ENCODE measurements around the gene GATA2. TPM values are rescaled to one million over a fixed set of nuclear protein-coding genes. Genes with fewer than 3 reads are reported as not detected.

Gene GATA2
- total and polyA plus RNA-seq, 2 of the 13 experiments (the other 11 are each of a cell fraction or from before 2014, with no cell fraction given): 3.5 to 6.2 TPM

GRCh38 chr3:128492671-128493569, at the start of gene GATA2 (continued):
- 0 out of 2 replicates have a peak, but pooled peaks have one; percentile 24 for TF ChIP-seq ZBED4 (CRISPR knock-in tag; IDR thresholded peaks at IDR 0.05; ENCODE audit: borderline replicate concordance)
- TF ChIP-seq ZNF776 (CRISPR knock-in tag; IDR thresholded peaks at IDR 0.05): 0 out of 2 replicates have a peak, but pooled peaks have one; percentile 37
- peak; percentile 79 for TF ChIP-seq ZFY (CRISPR knock-in tag; IDR thresholded peaks at IDR 0.05)
- TF ChIP-seq ZNF225 (CRISPR knock-in tag; IDR thresholded peaks at IDR 0.05): peak; percentile 4; the same call in 1 of the 2 replicates
- TF ChIP-seq KLF12 (CRISPR knock-in tag; IDR thresholded peaks at IDR 0.05; ENCODE audit: borderline replicate concordance): peak; percentile 35; the same call in 1 of the 2 replicates
- peak; percentile 56 for TF ChIP-seq PATZ1 (CRISPR knock-in tag; IDR thresholded peaks at IDR 0.05)
- no peak for TF ChIP-seq RORA (CRISPR knock-in tag; IDR thresholded peaks at IDR 0.05)
- no peak for TF ChIP-seq ZKSCAN8 (CRISPR knock-in tag; IDR thresholded peaks at IDR 0.05; ENCODE audit: borderline replicate concordance)
- peak; percentile 40 for TF ChIP-seq HOXA3 (CRISPR knock-in tag; IDR thresholded peaks at IDR 0.05)
- peak; percentile 82; the same call in 1 of the 2 replicates for TF ChIP-seq UBTF (CRISPR knock-in tag; IDR thresholded peaks at IDR 0.05)
- no peak for TF ChIP-seq ZNF615 (CRISPR knock-in tag; IDR thresholded peaks at IDR 0.05; ENCODE audit: borderline replicate concordance)
- TF ChIP-seq CTCF (CRISPR knock-in tag; IDR thresholded peaks at IDR 0.05): peak; percentile 71
- no peak for TF ChIP-seq ZNF264 (CRISPR knock-in tag; IDR thresholded peaks at IDR 0.05)
- peak; percentile 41; the same call in 1 of the 2 replicates for TF ChIP-seq HIC2 (CRISPR knock-in tag; IDR thresholded peaks at IDR 0.05; ENCODE audit: low read depth)
